GM21737 (cell line): ENCODE measurements around the gene VASN.
"Not testable (repeated sequence)": the region's sequence is repeated elsewhere in the genome, so short reads cannot be mapped to it uniquely, and the experiment has no call there.

Source experiments
- ATAC-seq: cut with Tn5 transposase; IDR thresholded peaks from one replicate; pipeline ENCODE4 v1.9.1; 2021; ENCODE audit warnings: mild to moderate bottlenecking, moderate library complexity; ENCODE audit not compliant: unreplicated experiment

Gene VASN

DNA sequence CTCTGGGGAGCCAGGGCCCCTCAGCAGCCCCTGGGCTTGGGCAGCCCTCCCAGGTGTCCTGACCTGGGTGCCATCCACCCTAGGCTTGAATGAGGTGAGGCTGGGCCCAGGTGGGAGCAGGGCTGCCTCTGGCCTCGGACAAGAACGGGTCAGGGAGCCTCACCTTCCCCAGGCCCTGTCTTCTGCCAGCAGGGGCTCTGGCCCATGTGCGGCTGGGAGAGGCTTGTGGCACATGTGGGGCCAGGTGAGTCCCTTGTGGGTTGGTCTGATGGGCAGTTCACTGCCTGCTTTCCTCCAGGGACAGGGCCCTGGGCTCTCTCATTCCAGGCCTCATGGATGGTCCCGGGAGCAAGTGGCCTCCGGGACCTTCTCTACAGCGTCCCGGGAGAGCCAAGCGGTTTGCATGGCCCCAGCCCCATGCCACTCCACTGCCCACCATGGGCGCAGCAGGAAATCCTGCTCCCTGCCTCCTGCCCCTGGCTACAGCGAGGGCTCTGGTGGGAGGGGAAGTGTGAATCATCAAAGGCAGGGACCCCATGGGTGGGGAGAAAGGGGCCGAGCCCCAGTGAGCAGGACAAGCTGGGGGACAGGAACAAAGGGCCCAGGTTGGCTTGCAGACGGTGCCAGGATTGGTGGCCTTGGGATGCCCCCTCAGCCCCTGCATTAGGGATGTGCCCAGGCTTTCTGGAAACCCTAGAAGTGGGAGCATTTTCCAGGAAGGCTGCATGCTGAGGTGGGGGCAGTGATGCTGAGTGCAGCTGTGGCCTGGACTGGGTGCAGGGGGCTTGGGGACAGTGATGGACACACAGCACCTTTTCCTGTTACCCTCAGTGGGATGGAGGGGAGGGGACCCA, 12.2 kb downstream of the VASN start:
- ATAC-seq, result no peak

DNA sequence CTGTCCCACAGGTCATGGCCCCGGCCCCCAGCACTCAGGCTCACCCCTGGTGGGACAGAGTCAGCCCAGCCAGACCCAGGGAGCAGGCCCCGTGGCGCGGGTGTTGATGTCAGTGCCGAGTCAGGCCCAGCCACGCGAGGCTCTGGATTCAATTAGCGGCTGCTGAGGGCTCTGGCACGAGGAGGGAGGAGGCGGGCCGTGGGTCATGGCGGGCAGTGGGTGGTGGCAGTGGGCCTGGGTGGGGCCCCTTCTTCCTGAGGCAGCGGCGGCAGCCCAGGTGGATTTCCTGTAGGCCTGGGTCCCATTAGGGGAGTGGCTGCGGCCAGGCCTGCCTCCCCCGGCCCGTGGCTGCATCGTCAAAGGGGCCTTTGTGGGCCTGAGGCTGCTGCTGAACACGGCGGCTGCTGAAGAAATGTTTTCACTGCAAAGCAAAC, 12.9 kb downstream of the VASN start:
- ATAC-seq, result no peak

- no peak for ATAC-seq
Observed at GRCh38 chr16:4385066-4385788, 13.6 kb downstream of the VASN start.

GRCh38 chr16:4385789-4386450, 14.3 kb downstream of the VASN start:
- no peak for ATAC-seq

DNA sequence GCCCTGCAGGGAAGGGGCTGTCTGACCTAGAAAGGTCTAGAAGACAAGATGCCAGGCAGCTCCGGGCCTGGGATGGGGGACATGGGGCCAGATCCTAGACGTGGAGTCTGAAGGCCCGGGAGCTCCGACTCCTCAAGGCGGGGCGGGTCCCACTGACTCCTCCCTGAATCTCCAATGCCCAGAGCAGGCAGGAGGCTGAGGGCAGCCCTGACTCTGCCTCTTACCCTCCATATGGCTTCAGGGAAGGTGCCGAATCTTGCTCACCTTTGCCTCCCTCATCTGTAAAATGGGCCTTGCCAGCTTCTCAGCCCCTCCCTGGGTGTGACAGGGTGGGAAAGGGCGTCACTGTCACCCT, 14.8 kb downstream of the VASN start:
- no peak for ATAC-seq

GRCh38 chr16:4386951-4387565, 15.4 kb downstream of the VASN start:
- ATAC-seq, result no peak

- no peak for ATAC-seq
Observed at GRCh38 chr16:4387781-4388180, 16.1 kb downstream of the VASN start.

DNA sequence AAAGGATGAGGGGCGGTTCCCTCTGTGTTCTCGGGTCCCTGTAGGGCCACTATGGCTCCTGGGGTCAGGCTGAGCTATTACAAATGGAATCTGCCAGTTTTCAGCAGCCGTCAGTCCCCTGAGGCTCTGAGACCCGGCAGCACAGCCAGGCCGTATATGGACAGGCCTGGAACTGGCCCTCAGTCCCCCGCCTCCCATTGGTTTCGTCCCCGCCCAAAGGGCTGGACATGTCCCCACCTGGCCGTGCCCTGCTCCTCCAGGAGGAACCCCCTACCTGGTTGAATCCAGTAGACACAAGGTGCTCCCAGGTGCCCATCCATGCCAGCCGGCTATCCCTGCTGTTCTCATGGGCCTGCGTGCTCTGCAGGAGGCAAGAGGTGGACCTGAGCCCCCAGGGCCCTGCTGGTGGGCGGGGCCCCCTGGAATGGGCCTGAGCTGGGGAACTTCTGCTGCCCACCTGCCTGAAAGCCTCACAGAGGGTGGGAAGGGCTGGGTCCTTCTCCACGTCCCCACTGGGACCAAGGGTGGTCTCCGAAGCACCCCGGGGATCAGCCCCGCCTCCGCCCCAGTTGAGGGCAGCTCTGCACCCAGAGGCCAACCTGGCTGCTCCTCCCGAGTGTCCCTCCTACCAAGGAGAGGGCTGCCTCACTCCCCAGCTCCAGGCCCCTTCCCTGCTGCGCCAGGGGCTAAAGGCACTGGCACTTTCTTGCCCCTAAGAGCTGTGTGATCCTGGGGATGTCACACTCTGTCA, 16.8 kb downstream of the VASN start:
- ATAC-seq, result no peak

DNA sequence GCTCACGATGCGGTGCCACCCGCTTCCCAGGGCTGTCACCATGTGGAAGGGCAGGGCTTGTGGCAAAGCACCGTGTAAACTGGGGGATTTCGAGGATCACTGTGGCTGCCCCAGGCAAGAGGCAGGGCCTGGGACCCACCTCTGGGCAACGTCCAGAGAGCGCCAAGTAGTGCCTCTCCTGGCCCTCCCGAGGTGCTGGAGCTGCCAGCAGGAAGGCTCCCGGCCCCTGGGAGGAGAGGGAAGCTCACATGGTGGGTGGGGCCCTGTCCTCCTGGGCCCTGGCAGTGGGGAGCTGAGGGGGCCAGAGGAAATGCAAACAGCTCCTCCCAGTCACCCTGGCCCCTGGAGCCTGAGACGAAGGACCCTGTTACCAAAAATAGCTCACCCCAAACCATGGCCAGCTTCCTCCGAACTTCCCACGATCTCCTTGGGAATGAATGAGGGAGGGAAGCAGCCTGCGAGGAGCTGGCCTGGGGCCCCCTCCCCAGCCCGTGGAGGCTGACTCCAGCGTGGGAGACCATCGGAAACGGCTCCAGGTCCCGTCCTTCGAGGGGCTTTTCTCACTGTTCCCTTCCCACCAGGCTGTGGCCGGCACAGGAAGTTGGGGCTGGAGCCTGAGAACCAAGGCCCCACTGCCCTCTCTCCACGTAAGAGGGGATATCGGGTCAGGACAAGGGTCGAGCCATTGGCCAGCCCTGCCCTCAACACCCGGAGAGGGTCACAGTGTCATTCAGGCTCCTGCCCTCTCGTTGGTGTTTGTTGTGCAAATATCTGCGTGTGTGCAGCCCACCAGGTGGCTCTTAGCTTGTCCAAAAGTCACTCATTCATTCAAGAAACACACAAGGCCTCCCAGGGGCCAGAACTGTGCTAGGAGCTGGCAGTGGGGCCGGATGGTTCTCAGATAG, 17.7 kb downstream of the VASN start:
- no peak for ATAC-seq

- ATAC-seq, result no peak
Observed at GRCh38 chr16:4390266-4391260, 18.9 kb downstream of the VASN start.

DNA sequence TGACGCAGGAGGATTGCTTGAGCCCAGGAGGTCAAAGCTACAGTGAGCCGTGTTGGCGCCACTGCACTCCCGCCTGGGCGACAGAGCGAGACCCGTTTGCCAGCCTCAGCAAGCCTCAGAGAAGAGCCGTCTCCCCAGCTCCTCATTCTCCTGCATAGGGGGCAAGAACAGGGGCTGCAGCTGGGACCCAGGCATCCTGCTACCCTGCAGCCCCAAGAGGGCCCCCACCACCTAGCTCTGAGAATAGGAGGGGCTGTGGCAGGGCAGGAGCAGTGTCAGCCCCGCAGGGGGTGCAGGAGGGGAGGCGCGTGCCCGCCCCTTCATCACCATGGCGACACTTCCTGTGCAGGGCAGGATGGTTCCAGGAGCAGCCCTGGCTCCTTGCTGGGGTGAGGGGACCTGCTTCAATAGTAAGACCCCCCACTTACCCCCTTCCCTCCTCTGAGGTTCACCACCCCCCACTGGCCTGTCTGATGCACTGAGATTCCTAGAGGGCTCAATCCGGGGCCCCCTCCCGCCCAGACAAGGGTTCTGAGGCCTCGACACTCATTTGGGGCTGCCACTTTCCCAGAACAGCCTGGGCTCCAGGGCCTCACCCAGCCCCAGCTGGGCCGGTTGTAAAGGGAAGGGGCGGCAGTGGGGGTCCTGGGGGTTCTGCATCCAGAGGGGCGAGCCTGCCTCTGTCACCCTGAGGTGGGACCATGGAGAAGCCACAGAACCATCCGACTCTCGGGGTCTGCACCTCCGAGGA, 20.2 kb downstream of the VASN start:
- ATAC-seq, result no peak

GRCh38 chr16:4392382-4393239, 21.0 kb downstream of the VASN start:
- ATAC-seq, result no peak

DNA sequence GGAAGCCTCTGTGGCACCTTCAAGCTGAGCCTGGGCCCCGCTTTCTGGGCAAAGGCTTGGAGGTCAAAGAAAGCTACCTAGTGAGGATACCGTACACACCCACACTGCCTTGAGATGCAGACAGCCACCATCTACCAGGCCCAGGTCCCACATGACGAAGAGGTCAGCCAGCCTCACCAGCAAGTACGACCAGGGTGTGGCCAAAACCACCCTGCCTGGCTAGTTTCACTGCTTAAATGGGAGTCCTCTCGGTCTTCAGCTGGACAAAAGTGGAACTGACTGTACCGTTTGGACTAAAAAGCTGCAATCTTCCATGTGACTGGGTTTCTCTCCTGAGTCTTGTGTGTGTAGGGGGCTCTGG, 21.6 kb downstream of the VASN start:
- ATAC-seq, result no peak

DNA sequence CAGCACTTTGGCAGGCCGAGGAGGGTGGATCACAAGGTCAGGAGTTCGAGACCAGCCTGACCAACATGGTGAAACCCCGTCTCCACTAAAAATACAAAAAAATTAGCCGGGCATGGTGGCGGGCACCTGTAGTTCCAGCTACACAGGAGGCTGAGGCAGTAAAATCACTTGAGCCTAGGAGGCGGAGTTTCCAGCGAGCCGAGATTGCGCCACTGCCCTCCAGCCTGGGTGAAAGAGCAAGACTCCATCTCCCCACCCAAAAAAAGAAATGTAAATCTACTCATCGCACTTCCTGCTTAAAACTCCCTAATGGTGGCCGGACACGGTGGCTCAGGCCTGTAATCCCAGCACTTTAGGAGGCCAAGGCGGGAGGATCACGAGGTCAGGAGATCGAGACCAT, 22.2 kb downstream of the VASN start:
- not testable (repeated sequence) for ATAC-seq

DNA sequence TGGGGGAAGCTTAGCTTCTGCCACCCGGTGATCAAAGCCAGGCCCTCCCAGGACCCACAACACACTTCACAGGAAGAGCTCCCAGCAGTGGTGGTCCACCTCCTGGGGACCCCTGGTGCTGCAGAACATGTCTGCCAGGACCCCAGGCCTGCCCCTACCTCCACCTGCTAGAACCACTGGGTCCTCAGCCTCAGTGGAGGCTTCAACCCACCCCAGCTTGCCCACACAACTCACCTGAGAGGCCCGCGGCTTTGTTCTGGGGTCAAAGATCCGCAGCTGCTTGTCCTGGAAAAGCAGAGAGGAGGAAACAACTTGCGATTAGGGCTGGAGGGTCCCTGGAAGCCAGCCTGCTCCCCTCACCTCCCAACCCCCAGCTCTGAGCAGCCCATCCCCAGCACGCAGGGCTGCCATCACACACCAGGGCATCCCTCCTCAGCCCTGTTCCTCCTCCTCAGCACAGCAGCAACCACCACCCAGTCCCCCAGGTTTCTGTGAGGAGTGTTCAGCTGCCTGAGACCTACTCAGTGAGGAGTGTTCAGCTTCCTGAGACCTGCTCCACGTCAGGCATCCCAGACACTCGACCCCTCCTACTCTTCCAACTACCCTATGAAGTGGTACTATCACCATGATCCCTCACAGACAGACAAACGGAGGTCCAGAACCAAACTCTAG, 23.5 kb downstream of the VASN start:
- no peak for ATAC-seq

DNA sequence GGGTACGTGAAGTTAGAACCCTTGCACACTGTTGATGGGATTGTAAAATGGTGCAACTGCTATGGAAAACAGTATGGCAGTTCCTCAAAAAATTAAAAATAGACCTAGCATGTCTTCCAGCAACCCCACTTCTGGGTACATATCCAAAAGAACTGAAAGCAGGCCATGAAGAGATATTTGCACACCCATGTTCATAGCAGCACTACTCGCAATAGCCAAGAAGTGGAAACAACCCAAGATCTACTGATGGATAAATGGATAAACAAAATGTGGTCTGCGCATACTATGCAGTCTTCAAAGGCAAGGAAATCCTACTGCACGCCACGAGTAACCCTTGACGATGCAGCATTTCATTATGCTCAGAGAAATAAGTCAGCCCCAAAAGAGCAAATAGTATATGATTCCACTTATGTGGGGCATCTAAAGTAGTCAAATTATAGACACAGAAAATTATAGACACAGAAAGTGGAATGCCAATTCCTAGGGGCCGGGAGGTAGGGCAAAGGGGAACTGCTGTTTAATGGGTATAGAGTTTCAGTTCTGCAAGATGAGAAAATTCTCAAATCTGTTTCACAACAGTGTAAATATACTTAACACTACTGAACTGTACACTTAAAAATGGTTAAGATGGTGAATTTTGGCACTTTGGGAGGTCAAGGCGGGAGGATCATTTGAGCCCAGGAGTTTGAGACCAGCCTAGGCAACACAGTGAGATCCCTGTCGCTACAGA, 27.5 kb downstream of the VASN start:
- ATAC-seq, result no peak
